HG03469 (cell line): ENCODE results near the gene SPTBN1.

Experiments
- ATAC-seq: cut with Tn5 transposase; IDR thresholded peaks from one replicate; pipeline ENCODE4 v1.9.1; 2021; ENCODE audit warnings: mild to moderate bottlenecking, moderate library complexity, moderate number of reproducible peaks; ENCODE audit not compliant: unreplicated experiment

Gene SPTBN1

GRCh38 chr2:54626884-54627283 lies 170.8 kb downstream of the SPTBN1 start:
- no peak for ATAC-seq

GRCh38 chr2:54627973-54628372 lies 171.8 kb downstream of the SPTBN1 start:
- no peak for ATAC-seq

- ATAC-seq: no peak
Measured at GRCh38 chr2:54628418-54628817, 172.3 kb downstream of the SPTBN1 start.

- no peak for ATAC-seq
Measured at GRCh38 chr2:54628957-54629356, 172.8 kb downstream of the SPTBN1 start.

- no peak for ATAC-seq
Measured at GRCh38 chr2:54629390-54629789, 173.3 kb downstream of the SPTBN1 start.

- ATAC-seq: no peak
Measured at GRCh38 chr2:54629914-54630857, 174.1 kb downstream of the SPTBN1 start.

- no peak for ATAC-seq
Measured at GRCh38 chr2:54630858-54631497, 174.9 kb downstream of the SPTBN1 start.

GRCh38 chr2:54631755-54632154 lies 175.6 kb downstream of the SPTBN1 start:
- no peak for ATAC-seq

GRCh38 chr2:54632733-54633692 lies 176.9 kb downstream of the SPTBN1 start:
- no peak for ATAC-seq

- no peak for ATAC-seq
Measured at GRCh38 chr2:54634021-54634420, 177.9 kb downstream of the SPTBN1 start.

GRCh38 chr2:54634564-54635511 lies 178.7 kb downstream of the SPTBN1 start:
- peak; percentile 64 for ATAC-seq

- no peak for ATAC-seq
Measured at GRCh38 chr2:54635554-54636152, 179.5 kb downstream of the SPTBN1 start.

GRCh38 chr2:54636415-54637139 lies 180.4 kb downstream of the SPTBN1 start:
- no peak for ATAC-seq

- ATAC-seq: peak; percentile 34
Measured at GRCh38 chr2:54638103-54638502, 182.0 kb downstream of the SPTBN1 start.

- ATAC-seq: no peak
Measured at GRCh38 chr2:54638774-54639187, 182.7 kb downstream of the SPTBN1 start.

- no peak for ATAC-seq
Measured at GRCh38 chr2:54639609-54640008, 183.5 kb downstream of the SPTBN1 start.

- no peak for ATAC-seq
Measured at GRCh38 chr2:54640834-54641540, 184.9 kb downstream of the SPTBN1 start.

GRCh38 chr2:54641988-54642387 lies 185.9 kb downstream of the SPTBN1 start:
- ATAC-seq: no peak
